ENCODE measurements around the gene MORC1. TPM values are rescaled to one million over a fixed set of nuclear protein-coding genes. Genes with fewer than 3 reads are reported as not detected.

MORC1 gene
- total RNA-seq, 1 experiment from 2014 or later = not detected

- no peak for TF ChIP-seq CTCF (IDR thresholded peaks at IDR 0.05; ENCODE audit: insufficient read depth in 1 of 2, low read depth in 1 of 2, low read length in 1 of 2, severe bottlenecking in 1 of 2, unreplicated experiment in 1 of 2)
Measured at GRCh38 chr3:109070211-109070610, 47.7 kb downstream of the MORC1 start.

GRCh38 chr3:109066864-109067263 lies 51.1 kb downstream of the MORC1 start:
- intact Hi-C loops (cut with micrococcal nuclease; ENCODE audit: unreplicated experiment) = no loop called here
- Mint-ChIP-seq H3K36me3 (ENCODE audit: insufficient read depth, unreplicated experiment) (no peaks in the 10 kb centered on the region), H3K4me3 (ENCODE audit: unreplicated experiment) (no peak overlapping the region), H3K9me3 (ENCODE audit: unreplicated experiment) (no peaks in the 10 kb centered on the region), H3K27ac (ENCODE audit: unreplicated experiment) (no peak overlapping the region), H3K4me1 (ENCODE audit: low read depth, unreplicated experiment) (peaks cover under 1% of the 10 kb centered on the region), H3K27me3 (ENCODE audit: insufficient read depth, unreplicated experiment) (peaks cover 3% of the 10 kb centered on the region)
- DNase-seq = no peak
- no TSS peak for BruUV-seq (replicated peaks)
- Histone ChIP-seq H3K9me3 (no peaks in the 10 kb centered on the region), H3K4me3 (ENCODE audit: low read depth, low read length) (no peak overlapping the region), H3K36me3 (ENCODE audit: control insufficient read depth, insufficient read depth, low read length) (no peaks in the 10 kb centered on the region), H3K27me3 (replicated peaks; ENCODE audit: control insufficient read depth, insufficient read depth, low read length) (no peaks in the 10 kb centered on the region), H3K4me1 (no peaks in the 10 kb centered on the region)
- TF ChIP-seq CTCF (IDR thresholded peaks at IDR 0.05; ENCODE audit: insufficient read depth in 1 of 2, low read depth in 1 of 2, low read length in 1 of 2, severe bottlenecking in 1 of 2, unreplicated experiment in 1 of 2) = no peak
- ChIA-PET POLR2A (no interaction called here), CTCF (no interaction called here)

More at GRCh38 chr3:109070211-109070610, 47.7 kb downstream of the MORC1 start:
- Histone ChIP-seq H3K4me3 (ENCODE audit: low read depth, low read length) (no peak overlapping the region), H3K27me3 (replicated peaks; ENCODE audit: control insufficient read depth, insufficient read depth, low read length) (no peaks in the 10 kb centered on the region), H3K36me3 (ENCODE audit: control insufficient read depth, insufficient read depth, low read length) (no peaks in the 10 kb centered on the region), H3K4me1 (no peaks in the 10 kb centered on the region), H3K9me3 (no peaks in the 10 kb centered on the region)
- CTCF ChIA-PET = no interaction called here
- Mint-ChIP-seq H3K9me3 (ENCODE audit: unreplicated experiment) (no peaks in the 10 kb centered on the region), H3K4me1 (ENCODE audit: low read depth, unreplicated experiment) (no peaks in the 10 kb centered on the region), H3K27ac (ENCODE audit: unreplicated experiment) (no peak overlapping the region), H3K36me3 (ENCODE audit: insufficient read depth, unreplicated experiment) (no peaks in the 10 kb centered on the region), H3K4me3 (ENCODE audit: unreplicated experiment) (no peak overlapping the region), H3K27me3 (ENCODE audit: insufficient read depth, unreplicated experiment) (peaks cover 4% of the 10 kb centered on the region)
- DNase-seq = no peak
- no TSS peak for BruUV-seq (replicated peaks)
- POLR2A ChIA-PET = no interaction called here
- intact Hi-C loops (cut with micrococcal nuclease; ENCODE audit: unreplicated experiment) = no loop called here

GRCh38 chr3:109059264-109059663 lies 58.7 kb downstream of the MORC1 start:
- Mint-ChIP-seq H3K27me3 (ENCODE audit: insufficient read depth, unreplicated experiment) (peaks cover 10% of the 10 kb centered on the region), H3K4me1 (ENCODE audit: low read depth, unreplicated experiment) (peaks cover 15% of the 10 kb centered on the region), H3K4me3 (ENCODE audit: unreplicated experiment) (no peak overlapping the region), H3K27ac (ENCODE audit: unreplicated experiment) (no peak overlapping the region), H3K9me3 (ENCODE audit: unreplicated experiment) (no peaks in the 10 kb centered on the region), H3K36me3 (ENCODE audit: insufficient read depth, unreplicated experiment) (no peaks in the 10 kb centered on the region)
- no peak overlapping the region for H3K4me3 ChIP-seq (ENCODE audit: low read depth, low read length)
- no peak for DNase-seq
- no peaks in the 10 kb centered on the region for H3K36me3 ChIP-seq (ENCODE audit: control insufficient read depth, insufficient read depth, low read length)
- BruUV-seq (replicated peaks) = no TSS peak
- no peaks in the 10 kb centered on the region for H3K27me3 ChIP-seq (replicated peaks; ENCODE audit: control insufficient read depth, insufficient read depth, low read length)
- CTCF ChIA-PET = no interaction called here
- POLR2A ChIA-PET = no interaction called here
- no peaks in the 10 kb centered on the region for H3K4me1 ChIP-seq
- no peaks in the 10 kb centered on the region for H3K9me3 ChIP-seq
- no peak for TF ChIP-seq CTCF (IDR thresholded peaks at IDR 0.05; ENCODE audit: insufficient read depth in 1 of 2, low read depth in 1 of 2, low read length in 1 of 2, severe bottlenecking in 1 of 2, unreplicated experiment in 1 of 2)
- intact Hi-C loops (cut with micrococcal nuclease; ENCODE audit: unreplicated experiment) = no loop called here
